BE2C (cell line): ENCODE measurements around the gene PCDHA12. TPM values are rescaled to one million over a fixed set of nuclear protein-coding genes. Genes with fewer than 3 reads are reported as not detected.
A peak's percentile ranks its signal among the peaks of the same experiment; 100 is the strongest.
"Not testable (repeated sequence)": the region's sequence is repeated elsewhere in the genome, so short reads cannot be mapped to it uniquely, and the experiment has no call there.

Experiments
- DNase-seq: peaks from one replicate; pipeline ENCODE4 v3.0.0-alpha.2; 2020
- H3K27me3 ChIP-seq: fragments of 250-450 bp; sonication (Bioruptor Pico); 2 replicates; pipeline ENCODE4 v1.5.1; 2020; ENCODE audit warnings: mild to moderate bottlenecking
- H3K36me3 ChIP-seq: fragments of 250-450 bp; sonication (Bioruptor Pico); 2 replicates; pipeline ENCODE4 v1.5.1; 2020; ENCODE audit warnings: mild to moderate bottlenecking
- H3K4me1 ChIP-seq: fragments of 250-450 bp; sonication (Bioruptor Pico); 2 replicates; pipeline ENCODE4 v1.5.1; 2020
- H3K4me3 ChIP-seq: 2 replicates; pipeline ENCODE4 v1.5.1; 2011; ENCODE audit warnings: low read depth, low read length
- H3K9me3 ChIP-seq: fragments of 250-450 bp; sonication (Bioruptor Pico); 2 replicates; pipeline ENCODE4 v1.5.1; 2020
- CTCF ChIP-seq: IDR thresholded peaks from 2 replicates; pipeline ENCODE4 v1.5.1; 2012; ENCODE audit warnings: mild to moderate bottlenecking, low read depth, low read length
- polyA plus RNA-seq: library from polyadenylated mRNA; unstranded; fragments of >200 nt; gene quantifications from one replicate; pipeline ENCODE4 v1.2.1, GENCODE V29; 2012; ENCODE audit warnings: low read depth, missing spikeins; ENCODE audit not compliant: insufficient read length, insufficient read depth

The PCDHA12 gene
- polyA plus RNA-seq = 6.4 TPM

DNA sequence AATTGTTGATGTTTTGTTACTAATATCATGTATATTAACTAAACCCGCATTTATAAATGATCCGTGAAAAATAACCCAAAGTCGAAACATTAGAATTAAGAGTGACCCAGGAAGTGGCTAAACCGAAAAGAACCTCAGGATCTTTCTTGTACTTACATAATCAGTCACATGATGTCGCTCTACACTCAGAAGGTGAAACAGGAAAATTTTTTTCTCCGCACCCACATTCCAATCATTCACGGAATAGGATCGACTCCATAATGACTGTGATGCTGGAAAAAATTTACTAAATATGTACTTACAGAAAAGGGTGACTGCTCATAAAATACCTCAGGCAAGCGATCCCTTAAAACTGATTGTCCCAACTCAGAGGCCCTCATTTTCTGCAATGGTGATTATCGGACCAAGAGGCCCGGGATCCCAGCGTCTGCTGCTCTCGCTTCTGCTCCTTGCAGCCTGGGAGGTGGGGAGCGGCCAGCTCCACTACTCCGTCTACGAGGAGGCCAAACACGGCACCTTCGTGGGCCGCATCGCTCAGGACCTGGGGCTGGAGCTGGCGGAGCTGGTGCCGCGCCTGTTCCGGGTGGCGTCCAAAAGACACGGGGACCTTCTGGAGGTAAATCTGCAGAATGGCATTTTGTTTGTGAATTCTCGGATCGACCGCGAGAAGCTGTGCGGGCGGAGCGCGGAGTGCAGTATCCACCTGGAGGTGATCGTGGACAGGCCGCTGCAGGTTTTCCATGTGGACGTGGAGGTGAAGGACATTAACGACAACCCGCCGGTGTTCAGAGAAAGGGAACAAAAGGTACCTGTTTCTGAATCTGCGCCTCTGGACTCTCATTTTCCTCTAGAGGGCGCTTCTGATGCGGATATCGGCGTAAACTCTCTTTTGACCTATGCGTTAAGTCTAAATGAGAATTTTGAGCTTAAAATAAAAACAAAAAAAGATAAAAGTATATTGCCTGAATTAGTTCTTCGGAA, at the start of gene PCDHA12:
Gene PCDHA12 (plus strand): TSS at position 224 of the 981 bp plus-strand sequence. CDS start 165 bp downstream, at position 389.
- no peaks in the 10 kb centered on the region for H3K9me3 ChIP-seq
- H3K27me3 ChIP-seq = no peaks in the 10 kb centered on the region
- DNase-seq = no peak
- peaks cover 7% of the 10 kb centered on the region for H3K36me3 ChIP-seq
- no peaks in the 10 kb centered on the region for H3K4me1 ChIP-seq
- TF ChIP-seq CTCF = 0 out of 2 replicates have a peak, but pooled peaks have one; percentile 25
- no peak within 1 kb of the TSS for H3K4me3 ChIP-seq

- no peaks in the 10 kb centered on the region for H3K27me3 ChIP-seq
- no peak within 1 kb of the TSS for H3K4me3 ChIP-seq
- H3K9me3 ChIP-seq = no peaks in the 10 kb centered on the region
- H3K4me1 ChIP-seq = no peaks in the 10 kb centered on the region
- no peak for TF ChIP-seq CTCF
- no peak for DNase-seq
- no peaks in the 10 kb centered on the region; the same call in 1 of the 2 replicates for H3K36me3 ChIP-seq
These were observed 47.3 kb upstream of the PCDHA12 start, which contains the start of gene PCDHA6 for GRCh38 chr5:140827704-140828361. Gene PCDHA6, plus strand, starts transcription at chr5:140827960. Its CDS starts 132 bp downstream, at chr5:140828092.

DNA sequence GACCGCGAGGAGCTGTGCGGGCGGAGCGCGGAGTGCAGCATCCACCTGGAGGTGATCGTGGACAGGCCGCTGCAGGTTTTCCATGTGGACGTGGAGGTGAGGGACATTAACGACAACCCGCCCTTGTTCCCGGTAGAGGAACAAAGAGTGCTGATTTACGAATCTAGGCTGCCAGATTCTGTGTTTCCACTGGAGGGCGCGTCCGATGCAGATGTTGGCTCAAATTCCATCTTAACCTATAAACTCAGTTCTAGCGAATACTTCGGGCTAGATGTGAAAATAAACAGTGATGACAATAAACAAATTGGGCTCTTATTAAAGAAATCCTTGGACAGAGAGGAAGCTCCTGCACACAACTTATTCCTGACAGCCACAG, 46.8 kb upstream of the PCDHA12 start:
- H3K4me3 ChIP-seq = no peak overlapping the region

DNA sequence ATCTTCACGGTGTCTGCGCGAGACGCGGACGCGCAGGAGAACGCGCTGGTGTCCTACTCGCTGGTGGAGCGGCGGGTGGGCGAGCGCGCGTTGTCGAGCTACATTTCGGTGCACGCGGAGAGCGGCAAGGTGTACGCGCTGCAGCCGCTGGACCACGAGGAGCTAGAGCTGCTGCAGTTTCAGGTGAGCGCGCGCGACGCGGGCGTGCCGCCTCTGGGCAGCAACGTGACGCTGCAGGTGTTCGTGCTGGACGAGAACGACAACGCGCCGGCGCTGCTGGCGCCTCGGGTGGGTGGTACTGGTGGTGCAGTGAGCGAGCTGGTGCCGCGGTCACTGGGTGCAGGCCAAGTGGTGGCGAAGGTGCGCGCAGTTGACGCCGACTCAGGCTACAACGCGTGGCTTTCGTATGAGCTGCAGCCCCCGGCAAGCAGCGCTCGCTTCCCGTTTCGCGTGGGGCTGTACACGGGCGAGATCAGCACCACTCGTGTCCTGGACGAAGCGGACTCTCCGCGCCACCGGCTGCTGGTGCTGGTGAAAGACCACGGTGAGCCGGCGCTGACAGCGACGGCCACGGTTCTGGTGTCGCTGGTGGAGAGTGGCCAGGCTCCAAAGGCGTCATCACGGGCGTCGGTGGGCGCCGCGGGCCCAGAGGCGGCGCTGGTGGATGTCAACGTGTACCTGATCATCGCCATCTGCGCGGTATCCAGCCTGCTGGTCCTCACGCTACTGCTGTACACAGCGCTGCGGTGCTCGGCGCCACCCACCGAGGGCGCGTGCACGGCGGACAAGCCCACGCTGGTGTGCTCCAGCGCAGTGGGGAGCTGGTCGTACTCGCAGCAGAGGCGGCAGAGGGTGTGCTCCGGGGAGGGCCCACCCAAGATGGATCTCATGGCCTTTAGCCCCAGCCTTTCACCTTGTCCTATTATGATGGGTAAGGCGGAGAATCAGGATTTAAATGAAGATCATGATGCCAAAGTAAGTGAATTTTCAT, 45.3 kb upstream of the PCDHA12 start:
- H3K36me3 ChIP-seq, DNase-seq, H3K9me3 ChIP-seq, H3K27me3 ChIP-seq, H3K4me1 ChIP-seq, H3K4me3 ChIP-seq: not testable (repeated sequence)

More for the DNA sequence above, 46.8 kb upstream of the PCDHA12 start:
- no peaks in the 10 kb centered on the region for H3K4me1 ChIP-seq
- TF ChIP-seq CTCF = no peak
- DNase-seq = no peak
- H3K27me3 ChIP-seq = no peaks in the 10 kb centered on the region
- no peaks in the 10 kb centered on the region for H3K9me3 ChIP-seq
- no peaks in the 10 kb centered on the region; the same call in 1 of the 2 replicates for H3K36me3 ChIP-seq

- H3K27me3 ChIP-seq = no peaks in the 10 kb centered on the region
- no peaks in the 10 kb centered on the region for H3K36me3 ChIP-seq
- no peaks in the 10 kb centered on the region for H3K4me1 ChIP-seq
- H3K9me3 ChIP-seq = no peaks in the 10 kb centered on the region
- no peak within 1 kb of the TSS for H3K4me3 ChIP-seq
- DNase-seq = no peak
- TF ChIP-seq CTCF = no peak
These were observed 41.1 kb upstream of the PCDHA12 start, which contains the start of gene PCDHA7 for GRCh38 chr5:140833993-140834392. Gene PCDHA7, plus strand, starts transcription at chr5:140834269. Its CDS starts 115 bp downstream, at chr5:140834384.

GRCh38 chr5:140834439-140835008, 40.6 kb upstream of the PCDHA12 start:
- H3K27me3 ChIP-seq, H3K36me3 ChIP-seq, DNase-seq, H3K4me1 ChIP-seq, H3K4me3 ChIP-seq, H3K9me3 ChIP-seq: not testable (repeated sequence)
